IMR-90 (cell line): ENCODE measurements around the gene NUP210. TPM values are rescaled to one million over a fixed set of nuclear protein-coding genes. Genes with fewer than 3 reads are reported as not detected.

ENCODE experiments used
- ATAC-seq: fragments of 200-7000 bp; cut with Tn5 transposase; 2 replicates; pipeline ENCODE4 v1.9.1; 2020; ENCODE audit warnings: low read depth, mild to moderate bottlenecking, moderate library complexity
- BruUV-seq: library from RNA; stranded (reverse); fragments of 400-500 nt; replicated peaks from 2 replicates; lab custom pipeline; 2021; lab: Mats Ljungman, UMichigan
- CTCF ChIA-PET: fragments of 300-600 bp; formaldehyde crosslinking; extraction: SDS; loops from one replicate; lab custom pipeline; 2021; ENCODE audit warnings: antibody characterized with exemption; lab: Yijun Ruan, JAX
- POLR2A ChIA-PET: fragments of 300-600 bp; sonication (Branson Sonifier 250); formaldehyde crosslinking; loops from one replicate; lab custom pipeline; 2022; ENCODE audit warnings: antibody characterized with exemption; ENCODE audit not compliant: unreplicated experiment; lab: Charles Lee
- DNase-seq: peaks from one replicate; pipeline ENCODE4 v3.0.0; 2013
- H2AFZ ChIP-seq: replicated peaks from 2 replicates; pipeline ENCODE3; 2013; ENCODE audit warnings: low read length, mild to moderate bottlenecking; ENCODE audit not compliant: poor library complexity
- H2AK5ac ChIP-seq: 2 replicates; pipeline ENCODE4 v1.6.1; 2013; ENCODE audit warnings: low read depth, low read length, inconsistent platforms
- H2AK9ac ChIP-seq: replicated peaks from 2 replicates; pipeline ENCODE3; 2013; ENCODE audit warnings: mild to moderate bottlenecking, low read depth, low read length, moderate library complexity; ENCODE audit not compliant: poor library complexity
- H2BK120ac ChIP-seq: 2 replicates; pipeline ENCODE4 v1.6.1; 2013; ENCODE audit warnings: low read depth, low read length, inconsistent platforms
- H2BK15ac ChIP-seq: 3 replicates; pipeline ENCODE4 v1.6.1; 2013; ENCODE audit warnings: low read depth, low read length, inconsistent platforms
- H2BK20ac ChIP-seq: 2 replicates; pipeline ENCODE4 v1.6.1; 2013; ENCODE audit warnings: low read depth, mild to moderate bottlenecking, inconsistent platforms, low read length, moderate library complexity
- H2BK5ac ChIP-seq: 2 replicates; pipeline ENCODE4 v1.6.1; 2013; ENCODE audit warnings: mild to moderate bottlenecking, low read depth, low read length, inconsistent platforms; ENCODE audit not compliant: poor library complexity, severe bottlenecking
- H3K14ac ChIP-seq: replicated peaks from 2 replicates; pipeline ENCODE4 v1.6.1; 2013; ENCODE audit warnings: low read depth, low read length, inconsistent platforms
- H3K18ac ChIP-seq: 2 replicates; pipeline ENCODE4 v1.6.1; 2013; ENCODE audit warnings: low read depth, low read length, control low read depth
- H3K23ac ChIP-seq: 2 replicates; pipeline ENCODE4 v1.6.1; 2013; ENCODE audit warnings: low read depth, low read length, inconsistent platforms
- H3K27ac ChIP-seq: 2 replicates; pipeline ENCODE4 v1.5.1; 2013; ENCODE audit warnings: mild to moderate bottlenecking, control low read depth, low read length; ENCODE audit not compliant: insufficient read depth
- H3K27me3 ChIP-seq: 2 replicates; pipeline ENCODE4 v1.6.1; 2013; ENCODE audit warnings: low read length; ENCODE audit not compliant: control insufficient read depth, insufficient read depth
- H3K36me3 ChIP-seq: 2 replicates; pipeline ENCODE4 v1.6.1; 2013; ENCODE audit warnings: low read length, mixed read lengths; ENCODE audit not compliant: control insufficient read depth, insufficient read depth
- H3K4ac ChIP-seq: 2 replicates; pipeline ENCODE4 v1.6.1; 2013; ENCODE audit warnings: low read depth, low read length, inconsistent platforms
- H3K4me1 ChIP-seq: 2 replicates; pipeline ENCODE4 v1.6.1; 2013; ENCODE audit warnings: low read length, mixed read lengths; ENCODE audit not compliant: control insufficient read depth, insufficient read depth
- H3K4me2 ChIP-seq: 2 replicates; pipeline ENCODE4 v1.6.1; 2013; ENCODE audit warnings: low read depth, mild to moderate bottlenecking, control low read depth, low read length, moderate library complexity
- H3K4me3 ChIP-seq: 2 replicates; pipeline ENCODE4 v1.5.1; 2013; ENCODE audit warnings: low read depth, mild to moderate bottlenecking, control low read depth, low read length, moderate library complexity; ENCODE audit not compliant: insufficient read depth
- H3K56ac ChIP-seq: 2 replicates; pipeline ENCODE4 v1.6.1; 2013; ENCODE audit warnings: low read length, inconsistent platforms; ENCODE audit not compliant: insufficient read depth; ENCODE audit errors: extremely low read depth
- H3K79me1 ChIP-seq, 2 experiments: 2 replicates each; pipeline ENCODE4 v1.6.1; 2013; ENCODE audit warnings: low read length in 2 of 2, inconsistent platforms in 1 of 2, low read depth in 1 of 2
- H3K9ac ChIP-seq: 2 replicates; pipeline ENCODE4 v1.6.1; 2013; ENCODE audit warnings: low read depth, low read length, control low read depth
- H3K9me1 ChIP-seq: 2 replicates; pipeline ENCODE4 v1.6.1; 2013; ENCODE audit warnings: low read length, inconsistent platforms; ENCODE audit not compliant: insufficient read depth
- H3K9me3 ChIP-seq: 2 replicates; pipeline ENCODE4 v1.6.1; 2013; ENCODE audit warnings: low read length; ENCODE audit not compliant: control insufficient read depth, insufficient read depth
- H4K20me1 ChIP-seq: 2 replicates; pipeline ENCODE4 v1.6.1; 2013; ENCODE audit warnings: low read length, inconsistent platforms; ENCODE audit not compliant: insufficient read depth
- H4K5ac ChIP-seq: 2 replicates; pipeline ENCODE4 v1.6.1; 2013; ENCODE audit warnings: mild to moderate bottlenecking, low read depth, low read length, control low read depth
- H4K8ac ChIP-seq, 2 experiments: 2 replicates each; pipeline ENCODE4 v1.6.1; 2013; ENCODE audit warnings: low read depth in 2 of 2, low read length in 2 of 2, control low read depth in 1 of 2, inconsistent platforms in 1 of 2
- H4K91ac ChIP-seq: 2 replicates; pipeline ENCODE4 v1.6.1; 2013; ENCODE audit warnings: low read depth, low read length, inconsistent platforms; ENCODE audit not compliant: insufficient read depth
- POLR2A ChIP-seq: IDR thresholded peaks from 2 replicates; pipeline ENCODE4 v1.6.1; 2012; ENCODE audit warnings: mild to moderate bottlenecking, low read depth, low read length
- WGBS, 2 experiments: methylation state at CpG; one replicate each; pipeline versions ENCODE4 v1.1.5 to v1.1.7; 2013; ENCODE audit warnings: missing lambda C conversion rate in 2 of 2; ENCODE audit not compliant: insufficient read length in 1 of 2; ENCODE audit errors: extremely low coverage in 2 of 2; 5-methylcytosine and 5-hydroxymethylcytosine counted together
- dilution Hi-C: fragments of 300-500 bp; cut with HindIII; formaldehyde crosslinking; loops from one replicate; pipeline ENCODE4 v1.14.3; 2018; ENCODE audit warnings: low sequenced_read_pairs; ENCODE audit not compliant: unreplicated experiment
- in situ Hi-C: fragments of 300-500 bp; cut with MboI; formaldehyde crosslinking; loops from 3 replicates; pipeline ENCODE4 v1.14.3; 2019; ENCODE audit warnings: low sequenced_read_pairs, inconsistent platforms, mixed read lengths
- intact Hi-C: fragments of 100-400 bp; cut with micrococcal nuclease; formaldehyde crosslinking; loops from 2 replicates; pipeline ENCODE4 v1.10.0; 2022
- polyA plus RNA-seq, 3 experiments: library from polyadenylated mRNA; depleted of rRNA; stranded (reverse); fragments of >200 nt; gene quantifications; 2 replicates each; pipeline ENCODE4 v1.2.3, GENCODE V29; 2012; ENCODE audit warnings: low replicate concordance in 1 of 3
- total RNA-seq: library from RNA; depleted of rRNA; stranded (reverse); fragments of >200 nt; gene quantifications from 2 replicates; pipeline ENCODE4 v1.2.3, GENCODE V29; 2012

The NUP210 gene
- total and polyA plus RNA-seq, 2 of the 4 experiments (the other 2 are of a cell fraction): under 0.01 to 0.03 TPM

- H3K4ac ChIP-seq: no peak overlapping the region
- H3K9me1 ChIP-seq: no peaks in the 10 kb centered on the region
- no peak overlapping the region for H2AFZ ChIP-seq
- H3K56ac ChIP-seq: no peak overlapping the region
- H4K5ac ChIP-seq: no peak overlapping the region
- no peak overlapping the region for H2BK120ac ChIP-seq
- H3K4me3 ChIP-seq: no peak overlapping the region
- dilution Hi-C loops (no loop called here), intact Hi-C loops (no loop called here), in situ Hi-C loops (no loop called here)
- H2BK5ac ChIP-seq: no peak overlapping the region
- no peak overlapping the region for H2AK9ac ChIP-seq
- no peak overlapping the region for H2AK5ac ChIP-seq
- H3K4me1 ChIP-seq: no peaks in the 10 kb centered on the region
- no peak overlapping the region for H2BK15ac ChIP-seq
- H4K20me1 ChIP-seq: no peaks in the 10 kb centered on the region
- no peak overlapping the region for H3K18ac ChIP-seq
- no peak for TF ChIP-seq POLR2A
- 57% methylated on average over 5 of the region's 7 CpGs; no CpG with 5 or more reads in 1 of the 2 experiments for WGBS, 2 experiments
- H3K23ac ChIP-seq: no peak overlapping the region
- H3K27me3 ChIP-seq: peaks cover 23% of the 10 kb centered on the region; the same call in 1 of the 2 replicates
- no peaks in the 10 kb centered on the region for H3K9me3 ChIP-seq
- no peak overlapping the region for H3K14ac ChIP-seq
- no peak overlapping the region for H4K91ac ChIP-seq
- no peak overlapping the region for H4K8ac ChIP-seq
- H3K9ac ChIP-seq: no peak overlapping the region
- no peak overlapping the region for H3K4me2 ChIP-seq
- H3K79me1 ChIP-seq: no peaks in the 10 kb centered on the region
- no peak overlapping the region for H2BK20ac ChIP-seq
- POLR2A ChIA-PET: no interaction called here
- no TSS peak for BruUV-seq
- no peak overlapping the region for H3K27ac ChIP-seq
- H3K36me3 ChIP-seq: no peaks in the 10 kb centered on the region
- CTCF ChIA-PET: interaction anchor here (0.6 kb wide), 1 partner anchor 53 kb away, joined by 3 read pairs; no protein-coding TSS in a partner anchor
- ATAC-seq: no peak
- no peak for DNase-seq
Observed at GRCh38 chr3:13358643-13359042, 61.5 kb downstream of the NUP210 start.
